ENCODE results near the gene DNAJC21. TPM values are rescaled to one million over a fixed set of nuclear protein-coding genes. Genes with fewer than 3 reads are reported as not detected.

The DNAJC21 gene
- total RNA-seq, 2 donors from 2014 or later: 49.6 to 53.5 TPM

DNA sequence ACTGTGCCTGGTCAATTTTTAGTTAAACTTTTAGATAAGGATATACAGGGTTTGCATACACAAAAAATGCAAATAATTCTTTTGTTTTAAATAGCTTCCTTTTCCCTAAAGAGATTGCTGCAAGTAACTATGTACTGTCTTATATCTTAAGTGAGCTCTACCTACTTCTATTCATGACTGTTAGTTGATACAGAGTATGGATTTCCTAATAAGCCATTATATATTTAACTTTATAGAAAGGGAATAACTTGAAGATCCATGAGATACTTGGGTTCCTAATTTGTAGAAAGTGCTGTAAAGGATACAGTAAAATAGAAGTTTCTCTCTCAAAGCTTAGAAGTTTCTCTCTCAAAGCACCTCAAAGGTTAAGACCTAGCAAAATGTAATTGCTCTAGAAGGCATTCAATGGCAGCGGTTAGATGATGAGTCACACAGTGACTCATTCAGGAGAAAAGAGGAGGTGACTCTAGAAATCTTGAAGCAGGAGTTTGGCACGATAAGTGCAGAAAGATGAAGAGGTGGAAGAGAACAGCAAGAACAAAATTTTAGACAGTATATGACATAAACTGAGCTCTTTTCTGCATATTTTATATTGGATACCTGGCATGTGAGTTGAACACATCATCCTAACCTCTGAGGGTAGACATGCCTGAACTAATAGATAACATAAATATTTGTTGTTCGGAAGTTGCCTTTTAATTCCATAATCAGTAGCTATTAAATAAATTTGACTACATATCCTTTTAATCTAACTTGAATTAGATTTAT lies 5.5 kb upstream of the DNAJC21 start:
- Histone ChIP-seq H3K4me3 (ENCODE audit: low read length) (no peak overlapping the region), H3K9ac (ENCODE audit: extremely low read depth, low read length, poor library complexity, severe bottlenecking) (no peak overlapping the region), H3K36me3 (ENCODE audit: control insufficient read depth, insufficient read depth, low read length) (peaks cover 77% of the 10 kb centered on the region), H3K27ac (ENCODE audit: low read depth, low read length) (no peak overlapping the region), H3K4me1 (ENCODE audit: control insufficient read depth, insufficient read depth, low read length) (no peaks in the 10 kb centered on the region), H3K9me3 (ENCODE audit: control insufficient read depth, low read length) (no peaks in the 10 kb centered on the region), H3K27me3 (ENCODE audit: control insufficient read depth, insufficient read depth, low read length, poor library complexity, severe bottlenecking) (no peaks in the 10 kb centered on the region)
- Mint-ChIP-seq H3K4me3 (no peak overlapping the region), H3K27ac (no peak overlapping the region), H3K9me3 (no peaks in the 10 kb centered on the region), H3K4me1 (no peaks in the 10 kb centered on the region), H3K27me3 (ENCODE audit: insufficient read depth) (no peaks in the 10 kb centered on the region), H3K36me3 (ENCODE audit: low read depth) (peaks cover 49% of the 10 kb centered on the region)
- TF ChIP-seq CTCF (conservative IDR thresholded peaks at IDR 0.05): no peak
- DNase-seq: no peak
- WGBS, 2 experiments (ENCODE audit: insufficient coverage in 1 of 2, insufficient read length in 1 of 2): 79 to 94% methylated on average over 2 of the region's 3 CpGs

DNA sequence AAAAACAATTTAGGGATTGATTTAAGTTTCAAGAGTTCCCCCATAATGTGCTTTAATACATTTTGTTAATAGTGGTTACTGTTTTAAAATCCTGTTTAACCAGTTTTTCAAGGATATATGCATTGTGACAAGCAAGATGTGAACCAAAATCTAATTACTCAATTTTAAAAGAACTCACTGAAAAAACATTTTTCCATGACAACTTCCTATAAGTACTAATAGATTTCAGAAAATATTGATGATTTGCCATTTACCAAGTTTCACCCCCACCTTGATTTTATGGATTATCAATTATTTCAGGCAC lies 4.9 kb upstream of the DNAJC21 start:
- Mint-ChIP-seq H3K27ac (no peak overlapping the region), H3K27me3 (ENCODE audit: insufficient read depth) (no peaks in the 10 kb centered on the region), H3K36me3 (ENCODE audit: low read depth) (peaks cover 49% of the 10 kb centered on the region), H3K4me1 (no peaks in the 10 kb centered on the region), H3K4me3 (no peak overlapping the region), H3K9me3 (no peaks in the 10 kb centered on the region)
- no peak overlapping the region for H3K4me3 ChIP-seq (ENCODE audit: low read length)
- no peaks in the 10 kb centered on the region for H3K9me3 ChIP-seq (ENCODE audit: control insufficient read depth, low read length)
- H3K27me3 ChIP-seq (ENCODE audit: control insufficient read depth, insufficient read depth, low read length, poor library complexity, severe bottlenecking): no peaks in the 10 kb centered on the region
- no peak for TF ChIP-seq CTCF (conservative IDR thresholded peaks at IDR 0.05)
- no peaks in the 10 kb centered on the region for H3K4me1 ChIP-seq (ENCODE audit: control insufficient read depth, insufficient read depth, low read length)
- DNase-seq: no peak
- peaks cover 75% of the 10 kb centered on the region for H3K36me3 ChIP-seq (ENCODE audit: control insufficient read depth, insufficient read depth, low read length)
- no peak overlapping the region for H3K27ac ChIP-seq (ENCODE audit: low read depth, low read length)
- H3K9ac ChIP-seq (ENCODE audit: extremely low read depth, low read length, poor library complexity, severe bottlenecking): no peak overlapping the region

- Histone ChIP-seq H3K36me3 (ENCODE audit: control insufficient read depth, insufficient read depth, low read length) (peaks cover 55% of the 10 kb centered on the region), H3K9me3 (ENCODE audit: control insufficient read depth, low read length) (no peaks in the 10 kb centered on the region), H3K27me3 (ENCODE audit: control insufficient read depth, insufficient read depth, low read length, poor library complexity, severe bottlenecking) (no peaks in the 10 kb centered on the region), H3K9ac (ENCODE audit: extremely low read depth, low read length, poor library complexity, severe bottlenecking) (no peak overlapping the region), H3K27ac (ENCODE audit: low read depth, low read length) (no peak overlapping the region), H3K4me1 (ENCODE audit: control insufficient read depth, insufficient read depth, low read length) (no peaks in the 10 kb centered on the region), H3K4me3 (ENCODE audit: low read length) (no peak overlapping the region)
- H3K4me3 Mint-ChIP-seq: no peak overlapping the region
- WGBS, 2 experiments (ENCODE audit: insufficient coverage in 1 of 2, insufficient read length in 1 of 2): 100% methylated on average over 1 to 2 of the region's 3 CpGs
- H3K27ac Mint-ChIP-seq: no peak overlapping the region
- peaks cover 9% of the 10 kb centered on the region for H3K4me1 Mint-ChIP-seq
- no peak for TF ChIP-seq CTCF (conservative IDR thresholded peaks at IDR 0.05)
- no peak for DNase-seq
- peaks cover 39% of the 10 kb centered on the region for H3K36me3 Mint-ChIP-seq (ENCODE audit: low read depth)
- H3K27me3 Mint-ChIP-seq (ENCODE audit: insufficient read depth): no peaks in the 10 kb centered on the region
- H3K9me3 Mint-ChIP-seq: no peaks in the 10 kb centered on the region
Measured at GRCh38 chr5:34926318-34926888, 3.0 kb upstream of the DNAJC21 start.

Measured in endodermal cell (in vitro differentiated cells).